ENCODE results near the gene CARS2. TPM values are rescaled to one million over a fixed set of nuclear protein-coding genes. Genes with fewer than 3 reads are reported as not detected.
"Not testable (repeated sequence)": the region's sequence is repeated elsewhere in the genome, so short reads cannot be mapped to it uniquely, and the experiment has no call there.

The CARS2 gene
- total and polyA plus RNA-seq, 2 of the 8 experiments (the other 6 are each of a cell fraction or from before 2014, with no cell fraction given), result 47.7 to 55.9 TPM

DNA sequence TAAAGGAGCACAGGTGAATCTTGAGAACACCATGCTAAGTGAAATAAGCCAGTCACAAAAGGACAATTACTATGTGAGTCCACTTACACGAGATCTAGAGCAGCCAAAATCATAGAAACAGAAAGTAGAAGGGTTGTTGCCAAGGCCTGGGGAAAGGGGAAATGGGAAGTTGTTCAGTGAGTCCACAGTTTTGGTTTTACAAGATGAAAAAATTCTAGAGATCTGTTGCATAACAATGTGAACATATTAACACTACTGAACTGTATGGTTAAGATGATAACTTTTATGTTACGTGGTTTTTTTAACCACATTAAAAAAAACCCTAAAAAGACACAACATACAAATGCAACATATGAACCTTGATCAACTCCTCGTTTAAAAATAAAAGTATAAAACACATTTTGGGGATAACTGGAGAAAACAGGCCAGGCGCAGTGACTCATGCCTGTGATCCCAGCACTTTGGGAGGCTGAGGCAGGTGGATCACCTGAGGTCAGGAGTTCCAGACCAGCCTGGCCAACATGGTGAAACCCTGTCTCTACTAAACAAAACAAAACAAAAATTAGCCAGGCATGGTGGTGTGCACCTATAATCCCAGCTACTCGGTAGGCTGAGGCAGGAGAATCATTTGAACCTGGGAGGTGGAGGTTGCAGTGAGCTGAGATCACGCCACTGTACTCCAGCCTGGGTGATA lies 47.6 kb downstream of the CARS2 start:
- H2BK20ac ChIP-seq (ENCODE audit: low read length), result not testable (repeated sequence)
- POLR2A ChIA-PET (ENCODE audit: partially characterized antibody), result interaction anchor here (0.5 to 1.4 kb wide), 2 partner anchors 12 to 26 kb away, joined by 3 to 4 read pairs; no protein-coding TSS in a partner anchor

More for the DNA sequence above, 47.6 kb downstream of the CARS2 start:
- H2BK15ac ChIP-seq (ENCODE audit: low read length); H3K4ac ChIP-seq (replicated peaks; ENCODE audit: insufficient read length, low read depth, low read length); H3K4me1 ChIP-seq (replicated peaks in 1 of 4; ENCODE audit: control insufficient read depth in 3 of 4, insufficient read depth in 4 of 4, low read length in 3 of 4); H4K8ac ChIP-seq (ENCODE audit: extremely low read depth, insufficient read depth, low read length); H3K56ac ChIP-seq (replicated peaks; ENCODE audit: insufficient read length, low read depth, low read length); H3K27me3 ChIP-seq (replicated peaks in 1 of 4; ENCODE audit: control insufficient read depth in 3 of 4, extremely low read depth in 1 of 4, insufficient read depth in 3 of 4, low read length in 3 of 4); FAIRE-seq; H3K4me2 ChIP-seq (ENCODE audit: insufficient read depth in 1 of 2, low read depth in 2 of 2, low read length in 2 of 2); H3K79me2 ChIP-seq (ENCODE audit: control insufficient read depth in 1 of 2, insufficient read depth in 2 of 2, low read length in 2 of 2); H3K9ac ChIP-seq (replicated peaks in 1 of 4; ENCODE audit: extremely low read depth in 1 of 4, low read depth in 3 of 4, low read length in 3 of 4); H4K20me1 ChIP-seq (replicated peaks in 1 of 2; ENCODE audit: control insufficient read depth in 1 of 2, insufficient read depth in 2 of 2, low read length in 2 of 2); H3K23me2 ChIP-seq (ENCODE audit: low read depth, low read length); H3K27ac ChIP-seq (ENCODE audit: low read depth, low read length); H2BK120ac ChIP-seq (replicated peaks; ENCODE audit: low read depth, low read length); H3K14ac ChIP-seq (ENCODE audit: insufficient read length); H3K18ac ChIP-seq (ENCODE audit: extremely low read depth, low read length); H2BK5ac ChIP-seq (ENCODE audit: low read depth, low read length); H2BK12ac ChIP-seq (ENCODE audit: low read depth, low read length); CTCF ChIA-PET (ENCODE audit: partially characterized antibody); H2AFZ ChIP-seq (ENCODE audit: low read length); H4K91ac ChIP-seq (replicated peaks; ENCODE audit: insufficient read length, low read length); H4K5ac ChIP-seq (ENCODE audit: insufficient read length, low read depth, low read length); H3K79me1 ChIP-seq (ENCODE audit: low read depth, low read length); H2AK5ac ChIP-seq (ENCODE audit: low read depth, low read length); H3K4me3 ChIP-seq (ENCODE audit: extremely low read depth in 1 of 4, insufficient read depth in 2 of 4, low read depth in 3 of 4, low read length in 4 of 4); H3K23ac ChIP-seq (ENCODE audit: insufficient read length); DNase-seq (ENCODE audit: low read depth in 1 of 2, low spot score in 2 of 2): not testable (repeated sequence)
- Histone ChIP-seq H3K36me3 (ENCODE audit: control insufficient read depth in 2 of 4, insufficient read depth in 4 of 4, low read length in 3 of 4) (peaks cover 0 to 42% (median 14%) of the 10 kb centered on the region in 4 experiments; a peak in 5 of 8 replicates), H3K9me3 (ENCODE audit: insufficient read depth in 2 of 2, low read depth in 1 of 2, low read length in 1 of 2) (peaks cover 11 to 17% of the 10 kb centered on the region in 2 experiments)
- WGBS, 2 experiments (ENCODE audit: extremely low coverage in 1 of 2, insufficient coverage in 1 of 2, insufficient read length in 1 of 2, insufficient replicate concordance in 2 of 2, low coverage in 1 of 2, low lambda C conversion rate in 2 of 2, missing lambda C conversion rate in 1 of 2), result 85% methylated on average over 6 of the region's 6 CpGs; no CpG with 5 or more reads in 1 of the 2 experiments

All from H1 (cell line).